ENCODE measurements around the gene KRTAP20-2. TPM values are rescaled to one million over a fixed set of nuclear protein-coding genes. Genes with fewer than 3 reads are reported as not detected.

KRTAP20-2 gene
- total and polyA plus RNA-seq, 2 of the 8 experiments (the other 6 are each of a cell fraction or from before 2014, with no cell fraction given), result not detected

DNA sequence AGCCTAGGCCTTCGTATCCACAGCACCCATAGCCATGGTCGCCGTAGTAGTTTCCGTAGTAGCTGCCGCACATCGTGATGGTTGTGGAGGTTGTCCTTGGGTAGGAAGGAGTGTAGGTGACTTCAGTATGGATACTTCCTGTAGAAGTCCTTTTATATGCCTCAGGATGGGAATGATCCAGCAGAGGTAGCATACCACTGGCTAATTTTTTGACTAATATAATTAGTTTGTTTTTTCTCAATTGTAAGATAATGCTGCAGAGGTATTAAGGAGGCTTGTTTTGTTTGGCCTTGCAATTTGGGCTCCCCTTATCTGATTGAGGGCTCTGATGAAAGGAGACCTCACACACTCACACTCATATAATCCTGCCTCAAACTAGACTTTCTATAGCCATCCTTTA, 36.2 kb upstream of the KRTAP20-2 start, which contains the start of gene KRTAP6-2 (continued):
- TF ChIP-seq, protein P1, sequence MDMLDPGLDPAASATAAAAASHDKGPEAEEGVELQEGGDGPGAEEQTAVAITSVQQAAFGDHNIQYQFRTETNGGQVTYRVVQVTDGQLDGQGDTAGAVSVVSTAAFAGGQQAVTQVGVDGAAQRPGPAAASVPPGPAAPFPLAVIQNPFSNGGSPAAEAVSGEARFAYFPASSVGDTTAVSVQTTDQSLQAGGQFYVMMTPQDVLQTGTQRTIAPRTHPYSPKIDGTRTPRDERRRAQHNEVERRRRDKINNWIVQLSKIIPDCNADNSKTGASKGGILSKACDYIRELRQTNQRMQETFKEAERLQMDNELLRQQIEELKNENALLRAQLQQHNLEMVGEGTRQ (IDR thresholded peaks at IDR 0.05; ENCODE audit: low read length), result no peak
- TF ChIP-seq RFX5 (IDR thresholded peaks at IDR 0.05; ENCODE audit: borderline replicate concordance, low read depth, low read length), result no peak
